ENCODE results near the gene NUFIP1. TPM values are rescaled to one million over a fixed set of nuclear protein-coding genes. Genes with fewer than 3 reads are reported as not detected.
A peak's percentile ranks its signal among the peaks of the same experiment; 100 is the strongest.
"Not testable (repeated sequence)": the region's sequence is repeated elsewhere in the genome, so short reads cannot be mapped to it uniquely, and the experiment has no call there.

NUFIP1 gene
- total RNA-seq (2014; rRNA removed; shearing (Covaris generic); ENCODE audit: low replicate concordance): 3.8 and 7.3 TPM in 2 replicates

- H3K27me3 ChIP-seq (ENCODE audit: low read length): no peaks in the 10 kb centered on the region
- H3K4me3 ChIP-seq (ENCODE audit: low read length): peak within 1 kb of the TSS; percentile 91
- H2AFZ ChIP-seq (ENCODE audit: low read length): peak within 1 kb of the TSS; percentile 83; the same call in 1 of the 2 replicates
- peak within 1 kb of the TSS; percentile 94 for H3K4me2 ChIP-seq (ENCODE audit: low read depth, low read length, poor library complexity, severe bottlenecking)
- H3K79me2 ChIP-seq (ENCODE audit: low read length): peaks cover 91% of the 10 kb centered on the region
- H4K20me1 ChIP-seq (ENCODE audit: insufficient read depth, low read depth, low read length): no peaks in the 10 kb centered on the region; the same call in 1 of the 2 replicates
- H3K9me2 ChIP-seq (replicated peaks; ENCODE audit: insufficient read depth, low read length): no peaks in the 10 kb centered on the region
- H3K36me3 ChIP-seq (ENCODE audit: insufficient read depth, low read length): peaks cover 9% of the 10 kb centered on the region; the same call in 1 of the 2 replicates
- H3K4me1 ChIP-seq (ENCODE audit: low read length): peaks cover 31% of the 10 kb centered on the region
- no peak within 1 kb of the TSS for H3K27ac ChIP-seq (ENCODE audit: low read length)
- peak within 1 kb of the TSS; percentile 85 for H3K9ac ChIP-seq (ENCODE audit: low read length)
- peak; percentile 97 for DNase-seq
- H3K9me3 ChIP-seq (ENCODE audit: low read length): no peaks in the 10 kb centered on the region
These were observed at the start of gene NUFIP1, which contains the start of gene GPALPP1 for GRCh38 chr13:44989071-44989889. Gene NUFIP1, minus strand, starts transcription at chr13:44989471. Its CDS starts 35 bp downstream, at chr13:44989436. Gene GPALPP1, plus strand, starts transcription at chr13:44989538. Its CDS starts 117 bp downstream, at chr13:44989655.

- DNase-seq: no peak
- H3K27ac ChIP-seq (ENCODE audit: low read length): no peak overlapping the region
- no peak overlapping the region for H2AFZ ChIP-seq (ENCODE audit: low read length)
- no peak overlapping the region for H3K9ac ChIP-seq (ENCODE audit: low read length)
- no peaks in the 10 kb centered on the region for H3K79me2 ChIP-seq (ENCODE audit: low read length)
- no peaks in the 10 kb centered on the region for H3K27me3 ChIP-seq (ENCODE audit: low read length)
- peaks cover 9% of the 10 kb centered on the region for H3K4me1 ChIP-seq (ENCODE audit: low read length)
- H3K4me3 ChIP-seq (ENCODE audit: low read length): no peak overlapping the region
- H3K9me2 ChIP-seq (replicated peaks; ENCODE audit: insufficient read depth, low read length): no peaks in the 10 kb centered on the region
- no peak overlapping the region for H3K4me2 ChIP-seq (ENCODE audit: low read depth, low read length, poor library complexity, severe bottlenecking)
- H4K20me1 ChIP-seq (ENCODE audit: insufficient read depth, low read depth, low read length): no peaks in the 10 kb centered on the region
- no peaks in the 10 kb centered on the region for H3K36me3 ChIP-seq (ENCODE audit: insufficient read depth, low read length)
- no peaks in the 10 kb centered on the region for H3K9me3 ChIP-seq (ENCODE audit: low read length)
These were observed 46.9 kb upstream of the NUFIP1 start for GRCh38 chr13:45036206-45036605.

GRCh38 chr13:45034342-45034741, 45.1 kb upstream of the NUFIP1 start:
- Histone ChIP-seq H3K9me2 (replicated peaks; ENCODE audit: insufficient read depth, low read length) (no peaks in the 10 kb centered on the region), H2AFZ (ENCODE audit: low read length) (no peak overlapping the region), H3K9ac (ENCODE audit: low read length) (no peak overlapping the region), H3K4me1 (ENCODE audit: low read length) (peaks cover 9% of the 10 kb centered on the region), H3K27ac (ENCODE audit: low read length) (no peak overlapping the region), H3K79me2 (ENCODE audit: low read length) (no peaks in the 10 kb centered on the region), H3K27me3 (ENCODE audit: low read length) (no peaks in the 10 kb centered on the region), H3K36me3 (ENCODE audit: insufficient read depth, low read length) (no peaks in the 10 kb centered on the region), H3K4me2 (ENCODE audit: low read depth, low read length, poor library complexity, severe bottlenecking) (no peak overlapping the region), H4K20me1 (ENCODE audit: insufficient read depth, low read depth, low read length) (no peaks in the 10 kb centered on the region), H3K4me3 (ENCODE audit: low read length) (no peak overlapping the region), H3K9me3 (ENCODE audit: low read length) (no peaks in the 10 kb centered on the region)
- DNase-seq: peak; percentile 57

GRCh38 chr13:45024847-45025246, 35.6 kb upstream of the NUFIP1 start:
- no peak overlapping the region for H3K27ac ChIP-seq (ENCODE audit: low read length)
- no peak overlapping the region for H3K4me2 ChIP-seq (ENCODE audit: low read depth, low read length, poor library complexity, severe bottlenecking)
- H3K4me1 ChIP-seq (ENCODE audit: low read length): no peaks in the 10 kb centered on the region
- DNase-seq: no peak
- H4K20me1 ChIP-seq (ENCODE audit: insufficient read depth, low read depth, low read length): no peaks in the 10 kb centered on the region
- H3K9ac ChIP-seq (ENCODE audit: low read length): no peak overlapping the region
- no peaks in the 10 kb centered on the region for H3K27me3 ChIP-seq (ENCODE audit: low read length)
- H3K9me3 ChIP-seq (ENCODE audit: low read length): no peaks in the 10 kb centered on the region
- H2AFZ ChIP-seq (ENCODE audit: low read length): no peak overlapping the region
- H3K36me3 ChIP-seq (ENCODE audit: insufficient read depth, low read length): peaks cover 7% of the 10 kb centered on the region; the same call in 1 of the 2 replicates
- no peaks in the 10 kb centered on the region for H3K9me2 ChIP-seq (replicated peaks; ENCODE audit: insufficient read depth, low read length)
- H3K79me2 ChIP-seq (ENCODE audit: low read length): no peaks in the 10 kb centered on the region
- H3K4me3 ChIP-seq (ENCODE audit: low read length): no peak overlapping the region

- Histone ChIP-seq H3K9me2 (replicated peaks; ENCODE audit: insufficient read depth, low read length) (no peaks in the 10 kb centered on the region), H3K9ac (ENCODE audit: low read length) (no peak overlapping the region), H2AFZ (ENCODE audit: low read length) (no peak overlapping the region), H3K4me3 (ENCODE audit: low read length) (no peak overlapping the region), H3K9me3 (ENCODE audit: low read length) (no peaks in the 10 kb centered on the region), H3K27me3 (ENCODE audit: low read length) (no peaks in the 10 kb centered on the region), H3K4me1 (ENCODE audit: low read length) (no peaks in the 10 kb centered on the region), H3K4me2 (ENCODE audit: low read depth, low read length, poor library complexity, severe bottlenecking) (no peak overlapping the region), H3K27ac (ENCODE audit: low read length) (no peak overlapping the region), H3K36me3 (ENCODE audit: insufficient read depth, low read length) (peaks cover 7% of the 10 kb centered on the region; the same call in 1 of the 2 replicates), H3K79me2 (ENCODE audit: low read length) (no peaks in the 10 kb centered on the region), H4K20me1 (ENCODE audit: insufficient read depth, low read depth, low read length) (no peaks in the 10 kb centered on the region)
- no peak for DNase-seq
These were observed 32.0 kb upstream of the NUFIP1 start for GRCh38 chr13:45021250-45021649.

- H3K9me2 ChIP-seq (replicated peaks; ENCODE audit: insufficient read depth, low read length); H3K27me3 ChIP-seq (ENCODE audit: low read length); H3K79me2 ChIP-seq (ENCODE audit: low read length); H3K4me2 ChIP-seq (ENCODE audit: low read depth, low read length, poor library complexity, severe bottlenecking); H3K27ac ChIP-seq (ENCODE audit: low read length); H3K9me3 ChIP-seq (ENCODE audit: low read length); DNase-seq; H3K4me1 ChIP-seq (ENCODE audit: low read length); H3K9ac ChIP-seq (ENCODE audit: low read length); H3K4me3 ChIP-seq (ENCODE audit: low read length); H2AFZ ChIP-seq (ENCODE audit: low read length); H4K20me1 ChIP-seq (ENCODE audit: insufficient read depth, low read depth, low read length): not testable (repeated sequence)
- peaks cover 12% of the 10 kb centered on the region; the same call in 1 of the 2 replicates for H3K36me3 ChIP-seq (ENCODE audit: insufficient read depth, low read length)
These were observed 30.7 kb upstream of the NUFIP1 start for GRCh38 chr13:45019981-45020380.

GRCh38 chr13:45016792-45017425, 27.6 kb upstream of the NUFIP1 start:
- H3K9me3 ChIP-seq (ENCODE audit: low read length): no peaks in the 10 kb centered on the region
- no peak overlapping the region for H3K4me3 ChIP-seq (ENCODE audit: low read length)
- H3K27me3 ChIP-seq (ENCODE audit: low read length): no peaks in the 10 kb centered on the region
- no peaks in the 10 kb centered on the region for H3K4me1 ChIP-seq (ENCODE audit: low read length)
- H3K79me2 ChIP-seq (ENCODE audit: low read length): no peaks in the 10 kb centered on the region
- H3K36me3 ChIP-seq (ENCODE audit: insufficient read depth, low read length): peaks cover 12% of the 10 kb centered on the region; the same call in 1 of the 2 replicates
- H3K9me2 ChIP-seq (replicated peaks; ENCODE audit: insufficient read depth, low read length): no peaks in the 10 kb centered on the region
- H3K4me2 ChIP-seq (ENCODE audit: low read depth, low read length, poor library complexity, severe bottlenecking): no peak overlapping the region
- DNase-seq: no peak
- H2AFZ ChIP-seq (ENCODE audit: low read length): no peak overlapping the region
- no peaks in the 10 kb centered on the region for H4K20me1 ChIP-seq (ENCODE audit: insufficient read depth, low read depth, low read length)
- H3K27ac ChIP-seq (ENCODE audit: low read length): no peak overlapping the region
- no peak overlapping the region for H3K9ac ChIP-seq (ENCODE audit: low read length)

- Histone ChIP-seq H3K4me3 (ENCODE audit: low read length) (no peak overlapping the region), H3K27me3 (ENCODE audit: low read length) (no peaks in the 10 kb centered on the region), H3K9me3 (ENCODE audit: low read length) (no peaks in the 10 kb centered on the region), H2AFZ (ENCODE audit: low read length) (no peak overlapping the region), H4K20me1 (ENCODE audit: insufficient read depth, low read depth, low read length) (no peaks in the 10 kb centered on the region), H3K9ac (ENCODE audit: low read length) (no peak overlapping the region), H3K4me1 (ENCODE audit: low read length) (no peaks in the 10 kb centered on the region), H3K79me2 (ENCODE audit: low read length) (no peaks in the 10 kb centered on the region), H3K27ac (ENCODE audit: low read length) (no peak overlapping the region), H3K4me2 (ENCODE audit: low read depth, low read length, poor library complexity, severe bottlenecking) (no peak overlapping the region), H3K9me2 (replicated peaks; ENCODE audit: insufficient read depth, low read length) (no peaks in the 10 kb centered on the region), H3K36me3 (ENCODE audit: insufficient read depth, low read length) (peaks cover 13% of the 10 kb centered on the region; the same call in 1 of the 2 replicates)
- no peak for DNase-seq
These were observed 26.0 kb upstream of the NUFIP1 start for GRCh38 chr13:45015300-45015699.

All from Karpas-422 (cell line).